Cardiac muscle cell (in vitro differentiated cells and primary cell): Measurements from ENCODE around the gene BRD4. TPM values are rescaled to one million over a fixed set of nuclear protein-coding genes. Genes with fewer than 3 reads are reported as not detected.
A peak's percentile ranks its signal among the peaks of the same experiment; 100 is the strongest.

Source experiments
- DNase-seq, 2 donors: peaks; one replicate each; pipeline versions ENCODE4 v3.0.0 to v3.0.0-alpha.2; 2010 to 2017; ENCODE audit warnings: low read depth in 1 of 2, low spot score in 1 of 2
- H3K27ac ChIP-seq: fragments of 200-600 bp; sonication (generic); 2 replicates; pipeline ENCODE4 v1.5.1; 2016
- H3K27me3 ChIP-seq: fragments of 200-600 bp; sonication (generic); 2 replicates; pipeline ENCODE4 v1.6.0; 2016; ENCODE audit warnings: control low read depth
- H3K36me3 ChIP-seq: fragments of 200-600 bp; sonication (generic); 2 replicates; pipeline ENCODE4 v1.5.1; 2016; ENCODE audit warnings: control low read depth
- H3K4me1 ChIP-seq: fragments of 200-600 bp; sonication (generic); 2 replicates; pipeline ENCODE4 v1.8.1; 2017; ENCODE audit warnings: low read depth, mild to moderate bottlenecking, mixed run types
- H3K4me3 ChIP-seq: fragments of 200-600 bp; sonication (generic); 2 replicates; pipeline ENCODE4 v1.5.1; 2016; ENCODE audit warnings: mild to moderate bottlenecking
- H3K9me3 ChIP-seq: fragments of 200-600 bp; sonication (generic); 2 replicates; pipeline ENCODE4 v1.5.1; 2017; ENCODE audit warnings: low read depth, mild to moderate bottlenecking, control low read depth
- CTCF ChIP-seq: IDR thresholded peaks from 2 replicates; pipeline ENCODE4 v1.5.1; 2012; ENCODE audit warnings: low read depth, mild to moderate bottlenecking, low read length
- polyA plus RNA-seq: library from polyadenylated mRNA; unstranded; fragments of >200 nt; fragmentation: Nextera tagmentation; extraction: Ambion mirVana; gene quantifications from 2 replicates; pipeline ENCODE4 v1.2.1, GENCODE V29; 2016
- total RNA-seq: library from RNA; depleted of rRNA; stranded (reverse); fragments of >200 nt; gene quantifications from 2 replicates; pipeline ENCODE4 v1.2.3, GENCODE V29; 2016

The BRD4 gene
- total and polyA plus RNA-seq, 2 experiments from 2014 or later = 42.5 to 86.1 TPM

GRCh38 chr19:15260939-15261338, 71.4 kb downstream of the BRD4 start:
- Histone ChIP-seq H3K27ac (no peak overlapping the region), H3K4me1 (no peaks in the 10 kb centered on the region), H3K36me3 (peaks cover 71% of the 10 kb centered on the region), H3K9me3 (no peaks in the 10 kb centered on the region), H3K27me3 (no peaks in the 10 kb centered on the region), H3K4me3 (no peak overlapping the region)
- DNase-seq = no peak
- peak; percentile 27 for TF ChIP-seq CTCF

- no peaks in the 10 kb centered on the region for H3K9me3 ChIP-seq
- no peak overlapping the region for H3K27ac ChIP-seq
- no peaks in the 10 kb centered on the region for H3K27me3 ChIP-seq
- peaks cover 76% of the 10 kb centered on the region for H3K36me3 ChIP-seq
- no peaks in the 10 kb centered on the region for H3K4me1 ChIP-seq
- no peak overlapping the region for H3K4me3 ChIP-seq
- no peak for TF ChIP-seq CTCF
- DNase-seq = no peak
These were observed 72.4 kb downstream of the BRD4 start for GRCh38 chr19:15259907-15260306.

- H3K4me3 ChIP-seq = no peak overlapping the region
- no peak for TF ChIP-seq CTCF
- H3K27me3 ChIP-seq = no peaks in the 10 kb centered on the region
- no peak for DNase-seq
- H3K9me3 ChIP-seq = no peaks in the 10 kb centered on the region
- H3K36me3 ChIP-seq = peaks cover 75% of the 10 kb centered on the region
- H3K27ac ChIP-seq = no peak overlapping the region
- no peaks in the 10 kb centered on the region for H3K4me1 ChIP-seq
These were observed 74.6 kb downstream of the BRD4 start for GRCh38 chr19:15257782-15258181.

DNA sequence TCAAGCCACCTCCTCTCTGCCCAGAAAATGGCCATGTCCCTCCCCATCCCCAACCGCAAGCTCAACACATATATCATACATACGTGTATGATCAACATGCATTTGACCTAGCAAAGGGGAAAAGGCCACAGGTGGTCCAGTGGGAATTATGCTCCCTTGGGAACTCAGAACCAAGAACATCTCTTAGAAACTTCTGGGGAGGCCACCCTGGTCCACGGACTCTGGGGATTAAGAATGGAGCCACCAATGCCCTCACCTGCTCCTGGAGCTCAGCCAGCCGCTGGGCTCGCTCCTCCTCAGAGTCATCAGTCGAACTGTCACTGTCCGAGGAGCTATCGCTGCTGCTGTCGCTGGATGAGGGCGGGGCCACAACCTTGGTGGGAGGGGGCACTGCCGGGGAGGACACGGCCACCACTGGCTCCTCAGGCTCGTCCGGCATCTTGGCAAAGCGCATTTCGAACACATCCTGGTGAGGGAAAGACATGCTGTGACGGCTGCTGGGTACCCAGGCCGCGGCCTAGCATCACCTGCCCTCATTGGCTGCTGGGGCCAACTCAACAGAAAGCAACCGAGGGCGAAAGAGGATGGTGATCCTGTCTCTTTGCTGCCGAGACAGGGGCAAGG, 75.5 kb downstream of the BRD4 start:
- peaks cover 76% of the 10 kb centered on the region for H3K36me3 ChIP-seq
- no peak for TF ChIP-seq CTCF

DNA sequence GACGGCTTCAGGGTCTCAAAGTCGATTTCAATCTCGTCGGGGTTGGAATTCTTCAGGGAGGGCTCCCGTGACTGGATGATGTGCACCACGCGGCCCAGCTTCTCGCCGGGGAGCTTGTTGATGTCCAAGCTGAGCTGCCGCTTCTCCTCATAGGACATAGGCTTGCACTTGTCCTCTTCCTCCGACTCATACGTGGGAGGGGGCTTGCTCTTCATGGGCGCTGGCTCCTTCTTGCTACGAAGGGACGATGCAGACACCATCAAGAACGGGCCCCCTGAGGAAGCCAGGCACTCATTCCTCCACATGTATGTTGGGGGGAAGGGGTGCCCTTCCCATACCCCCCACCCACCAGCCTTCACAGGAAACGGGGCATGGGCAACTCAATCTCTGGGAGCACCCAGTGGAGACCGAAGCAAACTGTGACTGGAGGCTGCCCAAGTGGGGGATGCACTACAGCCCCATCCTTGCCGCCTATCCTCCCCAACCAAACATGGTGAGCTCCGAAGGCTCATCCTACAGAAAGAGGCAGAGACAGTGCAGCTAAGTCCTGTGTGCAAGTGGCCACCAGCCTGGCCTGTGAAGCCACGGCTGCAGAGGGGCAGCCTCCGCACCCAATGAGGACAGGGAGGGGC, 76.9 kb downstream of the BRD4 start:
- H3K4me1 ChIP-seq = no peaks in the 10 kb centered on the region
- DNase-seq = no peak
- no peaks in the 10 kb centered on the region for H3K27me3 ChIP-seq
- H3K27ac ChIP-seq = no peak overlapping the region
- peaks cover 75% of the 10 kb centered on the region for H3K36me3 ChIP-seq
- no peaks in the 10 kb centered on the region for H3K9me3 ChIP-seq
- no peak overlapping the region for H3K4me3 ChIP-seq
- TF ChIP-seq CTCF = no peak

More for the DNA sequence above, 75.5 kb downstream of the BRD4 start:
- no peaks in the 10 kb centered on the region for H3K9me3 ChIP-seq
- H3K27me3 ChIP-seq = no peaks in the 10 kb centered on the region
- H3K4me3 ChIP-seq = no peak overlapping the region
- H3K4me1 ChIP-seq = no peaks in the 10 kb centered on the region
- no peak for DNase-seq
- no peak overlapping the region for H3K27ac ChIP-seq
